HG03378 (cell line): Measurements from ENCODE around the gene CHRNA1.
"Not testable (repeated sequence)": the region's sequence is repeated elsewhere in the genome, so short reads cannot be mapped to it uniquely, and the experiment has no call there.

Experiments
- ATAC-seq: cut with Tn5 transposase; IDR thresholded peaks from one replicate; pipeline ENCODE4 v1.9.1; 2021; ENCODE audit warnings: mild to moderate bottlenecking, moderate library complexity; ENCODE audit not compliant: unreplicated experiment

Gene CHRNA1

DNA sequence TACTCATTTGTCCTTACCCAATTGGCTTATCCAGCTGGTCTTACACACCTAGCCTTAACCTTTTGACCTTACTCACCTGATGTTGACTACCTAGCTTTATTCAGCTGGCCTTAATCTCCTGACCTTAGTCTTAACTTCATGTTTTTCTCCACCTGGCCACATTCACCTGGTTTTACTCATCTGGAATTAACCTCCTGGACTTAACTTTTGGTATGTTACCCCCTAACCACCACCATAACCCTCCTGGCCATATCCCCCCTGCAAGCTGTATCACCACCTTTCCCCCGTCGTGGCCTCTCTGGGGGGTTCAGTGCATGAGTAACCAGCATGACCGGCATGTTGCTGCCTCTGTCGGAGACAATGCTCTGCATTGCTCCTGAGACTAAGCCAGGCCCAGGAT is 45.7 kb downstream of the CHRNA1 start:
- no peak for ATAC-seq

DNA sequence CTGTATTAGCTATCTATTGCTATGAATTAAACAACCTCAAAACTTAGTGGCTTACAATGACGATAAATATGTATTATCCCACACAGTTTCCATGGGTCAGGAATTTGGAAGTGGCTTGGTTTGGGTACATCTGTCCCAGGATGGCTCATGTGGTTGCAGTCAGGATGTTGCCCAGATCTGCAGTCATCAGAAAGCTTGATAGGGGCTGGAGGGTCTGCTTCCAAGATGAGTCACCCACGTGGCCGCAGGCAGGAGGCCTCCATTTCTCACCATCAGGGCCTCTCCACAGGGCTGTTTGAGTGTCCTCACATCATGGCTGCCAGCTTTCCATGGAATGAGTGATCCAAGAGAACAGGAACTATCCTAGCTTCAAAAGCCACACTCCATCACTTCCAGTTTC is 46.4 kb downstream of the CHRNA1 start:
- no peak for ATAC-seq

DNA sequence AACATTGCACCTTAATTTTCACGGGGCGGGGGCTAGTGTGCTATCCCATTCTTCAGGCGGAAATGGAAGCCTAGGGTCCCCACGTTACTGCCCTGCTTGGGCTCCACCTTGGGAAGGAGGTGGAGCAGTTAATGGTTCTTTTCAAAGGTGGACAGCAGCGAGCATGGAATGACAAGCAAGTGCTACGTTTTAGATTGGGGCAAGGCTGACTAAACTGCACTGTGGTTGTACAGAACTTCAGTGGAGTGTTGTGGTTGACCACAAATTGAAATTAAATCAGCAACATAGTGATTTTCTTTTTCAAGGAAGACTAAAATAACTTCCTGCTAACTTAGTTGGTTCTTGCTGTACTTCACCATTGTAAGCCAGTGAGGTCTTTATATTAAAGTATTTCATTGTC is 47.0 kb downstream of the CHRNA1 start:
- ATAC-seq: no peak

DNA sequence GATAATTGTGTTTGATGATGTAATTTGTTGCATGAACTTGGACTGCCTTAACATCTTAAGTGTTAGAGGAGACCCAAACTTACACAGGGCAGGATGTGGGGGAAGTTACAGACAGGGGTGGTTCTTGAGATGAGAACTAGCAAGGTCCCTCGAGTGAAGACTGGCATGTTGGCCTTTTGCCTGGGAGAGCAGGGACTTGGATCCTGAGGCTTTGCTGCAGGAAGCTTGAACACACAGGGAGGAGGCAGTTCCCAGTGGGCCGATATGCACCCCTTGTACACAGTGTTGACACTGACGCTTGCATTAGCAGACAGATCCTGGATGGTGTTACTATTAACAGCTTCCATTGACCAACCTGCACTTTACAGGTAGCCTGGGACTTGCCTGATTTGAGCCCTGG is 47.5 kb downstream of the CHRNA1 start:
- no peak for ATAC-seq

DNA sequence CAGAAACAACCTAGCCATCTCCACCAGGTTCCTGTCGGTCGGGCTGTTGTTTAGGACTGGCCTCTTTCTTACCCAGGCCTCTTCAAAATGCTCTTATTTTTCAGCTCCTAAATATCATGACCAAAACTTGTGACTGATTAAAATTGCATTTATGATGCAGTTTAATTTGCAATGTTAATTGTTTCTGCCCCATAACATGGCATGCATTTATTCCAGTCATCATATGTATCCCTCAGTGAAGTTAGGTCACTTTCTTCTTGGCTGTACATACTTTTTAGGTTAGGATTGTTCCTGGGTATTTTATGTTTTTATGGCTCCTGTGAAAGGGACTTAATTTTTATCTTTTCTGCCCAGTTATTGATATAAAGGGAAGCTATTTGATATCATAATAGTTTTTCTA is 50.6 kb downstream of the CHRNA1 start:
- ATAC-seq: no peak

DNA sequence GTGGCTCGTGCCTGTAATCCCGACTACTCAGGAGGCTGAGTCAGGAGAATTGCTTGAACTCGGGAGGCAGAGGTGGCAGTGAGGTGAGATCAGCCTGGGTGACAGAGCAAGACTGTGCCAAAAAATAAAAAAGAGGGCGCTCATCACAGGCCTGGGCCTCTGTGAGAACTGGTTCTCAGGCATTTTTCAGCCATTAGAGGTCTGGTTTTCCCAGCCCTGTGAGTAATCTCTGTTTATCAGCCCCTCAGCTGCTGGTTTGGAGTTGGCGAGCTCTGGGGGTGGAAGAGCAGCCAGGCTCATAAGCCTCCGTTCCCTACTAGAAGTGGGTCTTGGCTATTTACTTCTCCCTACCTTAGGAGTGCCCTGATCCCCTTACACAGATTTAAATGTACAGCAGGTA is 53.1 kb downstream of the CHRNA1 start:
- ATAC-seq: no peak

DNA sequence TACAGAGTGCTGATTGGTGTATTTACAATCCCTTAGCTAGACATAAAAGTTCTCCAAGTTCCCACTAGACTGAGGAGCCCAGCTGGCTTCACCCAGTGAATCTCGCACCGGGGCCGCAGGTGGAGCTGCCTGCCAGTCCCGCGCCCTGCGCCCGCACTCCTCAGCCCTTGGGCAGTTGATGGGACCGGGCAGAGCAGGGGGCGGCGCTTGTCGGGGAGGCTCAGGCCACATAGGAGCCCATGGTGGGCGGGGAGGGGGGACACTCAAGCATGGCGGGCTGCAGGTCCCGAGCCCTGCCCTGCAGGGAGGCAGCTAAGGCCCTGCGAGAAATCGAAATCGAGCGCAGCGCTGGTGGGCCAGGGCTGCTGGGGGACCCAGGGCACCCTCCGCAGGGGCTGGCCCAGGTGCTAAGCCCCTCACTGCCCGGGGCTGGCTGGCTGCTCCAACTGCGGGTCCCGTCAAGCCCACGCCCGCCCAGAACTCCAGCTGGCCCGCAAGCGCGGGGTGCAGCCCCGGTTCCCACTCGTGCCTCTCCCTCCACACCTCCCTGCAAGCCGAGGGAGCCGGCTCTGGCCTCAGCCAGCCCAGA is 54.8 kb downstream of the CHRNA1 start:
- not testable (repeated sequence) for ATAC-seq

DNA sequence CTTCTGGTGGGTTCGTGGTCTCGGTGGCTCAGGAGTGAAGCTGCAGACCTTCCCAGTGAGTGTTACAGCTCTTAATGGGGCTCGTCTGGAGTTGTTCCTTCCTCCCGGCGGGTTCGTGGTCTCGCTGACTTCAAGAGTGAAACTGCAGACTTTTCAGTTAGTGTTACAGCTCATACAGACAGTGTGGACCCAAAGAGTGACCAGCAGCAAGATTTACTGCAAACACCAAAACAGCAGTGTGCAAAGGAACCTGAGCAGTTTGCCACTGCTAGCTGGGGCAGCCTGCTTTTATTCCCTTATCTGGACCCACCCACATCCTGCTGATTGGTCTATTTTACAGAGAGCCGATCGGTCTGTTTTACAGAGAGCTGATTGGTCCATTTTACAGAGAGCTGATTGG is 55.6 kb downstream of the CHRNA1 start:
- no peak for ATAC-seq

DNA sequence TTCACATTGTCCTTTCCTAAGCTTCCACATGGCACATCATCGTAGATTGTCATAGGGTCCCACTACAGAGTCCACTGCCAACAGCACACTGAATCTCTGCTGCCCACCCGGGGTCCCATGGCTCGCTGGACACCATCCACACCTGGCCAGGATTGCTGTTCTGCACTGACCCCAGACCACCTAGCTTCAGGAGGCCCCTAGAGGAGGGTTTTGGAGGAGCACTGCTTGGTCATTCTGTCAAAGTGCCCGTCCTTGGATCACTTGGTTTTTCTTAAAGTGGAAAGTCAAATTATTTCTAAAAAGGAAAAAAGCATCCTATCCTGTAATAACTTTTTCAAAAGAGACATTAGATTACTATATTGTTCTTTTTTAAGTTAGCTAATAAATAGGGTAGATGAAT is 59.0 kb downstream of the CHRNA1 start:
- ATAC-seq: no peak

DNA sequence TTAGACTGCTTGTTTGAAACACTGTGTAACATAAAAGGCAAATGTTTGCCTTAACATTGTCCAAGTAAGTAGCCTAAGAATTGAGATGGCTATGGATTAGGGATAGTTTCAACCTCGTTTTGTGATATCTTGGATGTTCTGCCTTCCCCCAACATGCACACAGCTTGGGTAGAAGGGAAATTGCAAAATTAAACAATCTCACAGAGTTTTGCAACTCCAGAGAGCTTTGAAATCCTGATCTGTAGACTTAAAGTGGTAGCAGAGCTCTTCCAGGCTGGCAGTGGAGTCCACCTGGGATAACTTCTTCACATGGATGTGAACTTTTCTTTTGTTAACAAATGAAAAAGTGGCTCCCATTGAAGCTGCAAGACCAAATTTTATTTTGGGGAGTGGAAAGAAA is 59.6 kb downstream of the CHRNA1 start:
- no peak for ATAC-seq

DNA sequence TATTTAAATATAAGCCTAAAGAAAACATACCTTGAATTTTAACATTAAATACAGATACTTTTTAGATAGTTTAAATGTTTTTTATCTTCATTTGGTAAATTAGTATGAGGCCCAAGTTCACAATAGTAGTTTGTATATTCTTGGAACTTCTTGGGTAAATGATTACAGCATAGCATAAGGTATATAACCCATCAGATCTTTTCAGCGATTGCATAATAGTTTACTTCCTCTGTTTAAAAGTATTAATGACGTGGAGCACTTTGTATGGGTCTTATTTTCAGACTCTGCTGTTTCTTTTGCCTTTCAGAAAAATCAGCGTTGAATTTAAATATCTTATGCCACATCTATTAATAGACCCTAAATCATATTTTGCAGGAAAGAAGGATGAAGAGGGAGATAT is 60.2 kb downstream of the CHRNA1 start:
- no peak for ATAC-seq

DNA sequence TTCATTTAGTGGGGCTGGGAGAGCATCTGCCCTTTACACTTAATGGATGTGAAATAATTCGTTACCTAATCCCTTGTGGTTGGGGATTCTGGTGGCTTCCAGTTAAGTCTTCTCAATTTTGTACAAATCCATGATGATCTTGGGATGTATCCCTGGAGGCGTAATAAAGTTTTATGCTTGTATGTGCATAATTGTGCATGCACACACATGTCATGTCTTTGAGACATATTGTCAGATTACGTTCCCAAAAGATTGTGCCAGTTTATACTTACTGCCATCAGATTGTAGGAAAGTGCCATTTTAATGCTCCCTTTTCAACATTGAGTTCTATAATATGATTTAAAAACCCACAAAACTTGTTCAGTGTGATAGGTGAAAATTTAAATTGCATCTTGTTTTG is 60.8 kb downstream of the CHRNA1 start:
- no peak for ATAC-seq

DNA sequence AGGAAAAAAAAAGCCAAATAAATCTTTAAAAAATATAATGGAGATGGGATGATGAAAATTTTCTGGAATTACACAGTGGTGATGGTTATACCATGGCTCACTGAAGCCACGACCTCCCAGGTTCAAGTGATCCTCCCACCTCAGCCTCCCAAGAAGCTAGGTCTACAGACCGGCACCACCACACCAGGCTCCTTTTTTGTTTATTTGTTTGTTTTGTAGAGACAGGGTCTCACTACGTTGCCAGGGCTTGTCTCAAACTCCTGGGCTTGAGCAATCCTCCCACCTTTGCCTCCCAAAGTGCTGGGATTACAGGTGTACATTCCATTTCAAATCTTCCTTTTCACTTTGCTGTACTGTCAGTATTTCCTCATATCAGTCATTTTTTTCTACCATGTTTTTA is 61.7 kb downstream of the CHRNA1 start:
- no peak for ATAC-seq

DNA sequence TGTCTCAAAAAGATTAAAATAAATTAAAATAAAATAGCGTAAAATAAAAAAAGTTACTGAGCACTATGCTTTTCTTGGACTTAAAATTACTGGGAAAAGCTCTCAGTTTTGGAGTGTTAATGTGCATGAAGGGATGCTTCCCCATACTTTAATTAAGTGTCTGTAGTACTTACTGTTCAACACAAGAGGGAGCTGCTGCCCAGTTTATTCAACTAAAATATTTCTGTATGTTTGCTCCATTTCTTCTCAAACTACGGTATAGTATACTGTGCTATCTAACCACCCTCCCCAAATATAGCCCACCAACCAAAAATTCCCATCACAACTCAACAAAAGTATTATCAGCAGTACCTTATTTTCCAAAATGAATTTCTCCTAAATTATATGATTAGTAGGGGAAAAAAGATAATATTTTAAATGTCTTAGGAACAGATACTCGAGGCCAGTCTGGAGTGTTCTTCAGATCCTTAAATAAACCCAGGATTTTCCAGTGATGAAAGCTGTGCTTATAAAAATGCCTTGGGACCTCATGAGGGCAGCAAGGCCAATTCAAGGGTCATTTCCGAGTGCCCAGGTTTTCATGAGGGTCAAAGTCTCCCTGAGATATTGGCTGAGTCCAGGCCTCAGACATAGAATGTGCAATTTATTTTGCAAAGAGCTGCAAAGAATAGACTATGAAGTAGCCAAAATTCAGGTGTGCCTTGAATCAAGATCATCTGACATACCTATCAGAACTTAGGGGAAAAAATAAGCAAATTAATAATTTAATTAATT is 64.1 kb downstream of the CHRNA1 start:
- no peak for ATAC-seq
